Panc1 (cell line): Measurements from ENCODE around the gene GALNTL6.

Source experiments
- CTCF ChIP-seq: fragments of 450-650 bp; IDR thresholded peaks from 2 replicates; pipeline ENCODE4 v1.5.1; 2017; ENCODE audit warnings: mild to moderate bottlenecking
- REST ChIP-seq, 2 experiments: IDR thresholded peaks; 2 replicates each; pipeline ENCODE4 v1.6.1; 2011 to 2012; ENCODE audit warnings: low read depth in 2 of 2, control low read depth in 1 of 2, low read length in 1 of 2, mild to moderate bottlenecking in 1 of 2, moderate library complexity in 1 of 2; ENCODE audit not compliant: insufficient read depth in 1 of 2

- TF ChIP-seq CTCF (no peak), REST (IDR thresholded peaks at IDR 0.05; ENCODE audit: insufficient read depth in 1 of 2, low read depth in 2 of 2, low read length in 1 of 2) (no peak)
Measured at GRCh38 chr4:172035562-172035961, 222.4 kb downstream of the GALNTL6 start.
